Gastrocnemius medialis (tissue), 4 donors: ENCODE measurements around the gene ENTPD1. TPM values are rescaled to one million over a fixed set of nuclear protein-coding genes. Genes with fewer than 3 reads are reported as not detected.
A peak's percentile ranks its signal among the peaks of the same experiment; 100 is the strongest.
"Not testable (repeated sequence)": the region's sequence is repeated elsewhere in the genome, so short reads cannot be mapped to it uniquely, and the experiment has no call there.

Experiments
- ATAC-seq, 2 donors: fragments of 150-250 bp; one replicate each; pipeline ENCODE4 v1.9.1; 2016
- DNase-seq, 2 donors: peaks; one replicate each; pipeline ENCODE4 v3.0.0-alpha.2; 2019
- H3K27ac ChIP-seq, 4 donors: fragments of 200-600 bp; sonication (generic); 1 replicate in 1 of 4; 2 replicates in 3 of 4; pipeline ENCODE4 v1.5.1; 2016 to 2018; ENCODE audit warnings: mild to moderate bottlenecking in 2 of 4, moderate library complexity in 1 of 4
- H3K27me3 ChIP-seq, 3 donors: fragments of 200-600 bp; sonication (generic) in 2 of 3; 1 replicate in 1 of 3; 2 replicates in 2 of 3; pipeline versions ENCODE4 v1.5.1 to v1.6.0; 2016 to 2019; ENCODE audit warnings: mild to moderate bottlenecking in 1 of 3, moderate library complexity in 1 of 3
- H3K36me3 ChIP-seq, 2 donors: fragments of 200-600 bp; sonication (generic) in 1 of 2; one replicate each; pipeline ENCODE4 v1.5.1; 2017 to 2018
- H3K4me1 ChIP-seq, 2 donors: fragments of 200-600 bp; sonication (generic) in 1 of 2; one replicate each; pipeline ENCODE4 v1.5.1; 2016 to 2017; ENCODE audit warnings: mild to moderate bottlenecking in 2 of 2
- H3K4me3 ChIP-seq, 4 donors: fragments of 200-600 bp; sonication (generic) in 3 of 4; 1 replicate in 1 of 4; 2 replicates in 3 of 4; pipeline ENCODE4 v1.5.1; 2016 to 2019; ENCODE audit warnings: mild to moderate bottlenecking in 2 of 4
- H3K9me3 ChIP-seq, 3 donors: fragments of 200-600 bp; sonication (generic) in 2 of 3; 1 replicate in 1 of 3; 2 replicates in 2 of 3; pipeline ENCODE4 v1.5.1; 2016 to 2019
- CTCF ChIP-seq, 5 experiments: fragments of 450-650 bp in 3 of 5; fragments of 200-600 bp in 2 of 5; sonication (generic) in 2 of 5; IDR thresholded peaks in 4 of 5; conservative IDR thresholded peaks in 1 of 5; 1 replicate in 4 of 5; 2 replicates in 1 of 5; pipeline ENCODE4 v1.5.1; 2016 to 2019; ENCODE audit warnings: antibody characterized with exemption in 5 of 5, mild to moderate bottlenecking in 3 of 5, moderate library complexity in 3 of 5
- POLR2A ChIP-seq, 2 donors: fragments of 450-650 bp; IDR thresholded peaks; one replicate each; pipeline ENCODE4 v1.6.1; 2017; ENCODE audit warnings: antibody characterized with exemption in 2 of 2, mild to moderate bottlenecking in 2 of 2, moderate library complexity in 2 of 2
- in situ Hi-C, 4 donors: fragments of 200-750 bp; cut with MboI; loops; one replicate each; pipeline versions ENCODE4 v1.15.0 to v1.8.0; 2017; ENCODE audit warnings: low sequenced_read_pairs in 4 of 4
- intact Hi-C: fragments of 100-400 bp; cut with DNase I; formaldehyde crosslinking; loops from one replicate; pipeline ENCODE4 v1.15.1; 2023; ENCODE audit warnings: low total_unique reads
- total RNA-seq, 4 donors: library from RNA; depleted of rRNA; stranded (reverse); fragments of >200 nt; gene quantifications; one replicate each; pipeline versions ENCODE4 v1.1.0 to v1.2.3, GENCODE V29; 2016

ENTPD1 gene
- total RNA-seq, 4 donors from 2014 or later: 1.7 to 6.9 (median 3.8) TPM

GRCh38 chr10:95896071-95896850, 140.3 kb downstream of the ENTPD1 start:
- TF ChIP-seq POLR2A (IDR thresholded peaks at IDR 0.05) (no peak), CTCF (IDR thresholded peaks at IDR 0.05 in 4 of 5, conservative IDR thresholded peaks at IDR 0.05 in 1 of 5) (no peak)
- H3K27me3 ChIP-seq: no peaks in the 10 kb centered on the region
- in situ Hi-C loops (no loop called here), intact Hi-C loops (no loop called here)
- no peak overlapping the region for H3K27ac ChIP-seq
- H3K36me3 ChIP-seq: peaks cover 0 to 29% of the 10 kb centered on the region in 2 donors
- no peak overlapping the region for H3K4me3 ChIP-seq
- ATAC-seq (no peak), DNase-seq (no peak)
- no peaks in the 10 kb centered on the region for H3K9me3 ChIP-seq
- H3K4me1 ChIP-seq: no peaks in the 10 kb centered on the region

- H3K4me1 ChIP-seq, H3K27ac ChIP-seq, in situ Hi-C loops, DNase-seq, H3K4me3 ChIP-seq, H3K9me3 ChIP-seq, ATAC-seq, H3K27me3 ChIP-seq: not testable (repeated sequence)
- H3K36me3 ChIP-seq: peaks cover 0 to 16% of the 10 kb centered on the region in 2 donors
- intact Hi-C loops: loop anchor here (5.0 to 10.0 kb wide), 2 partner anchors 214 to 229 kb away; partner anchors contain the start of genes TCTN3 and ZNF518A
Observed at GRCh38 chr10:95905897-95906580, 150.1 kb downstream of the ENTPD1 start.

- Histone ChIP-seq H3K27ac (peak overlapping the region; percentile 86 to 94 (median 88)), H3K4me3 (peak overlapping the region; percentile 75 to 90 (median 84))
- intact Hi-C loops: loop anchor here (1.0 to 10.0 kb wide), 3 partner anchors 137 to 228 kb away; partner anchors contain the start of genes TCTN3 and ZNF518A
Observed at GRCh38 chr10:95906677-95907455, 150.9 kb downstream of the ENTPD1 start.

GRCh38 chr10:95907456-95908253, 151.7 kb downstream of the ENTPD1 start, which contains the start of gene CC2D2B:
CC2D2B (plus strand) TSS chr10:95907975; CDS start chr10:95911324, 3,349 bp downstream.
- Histone ChIP-seq H3K4me1 (peaks cover 0 to 5% of the 10 kb centered on the region in 2 donors), H3K4me3 (peak within 1 kb of the TSS; percentile 75 to 90 (median 84)), H3K27ac (peak within 1 kb of the TSS; percentile 86 to 94 (median 88)), H3K27me3 (no peaks in the 10 kb centered on the region), H3K9me3 (no peaks in the 10 kb centered on the region), H3K36me3 (peaks cover 0 to 16% of the 10 kb centered on the region in 2 donors)
- intact Hi-C loops: loop anchor here (1.0 to 10.0 kb wide), 3 partner anchors 137 to 227 kb away; partner anchors contain the start of genes TCTN3 and ZNF518A
- in situ Hi-C loops: no loop called here
- DNase-seq (peak; percentile 56 to 72), ATAC-seq (peak; percentile 94 to 97)
- TF ChIP-seq CTCF (IDR thresholded peaks at IDR 0.05 in 4 of 5, conservative IDR thresholded peaks at IDR 0.05 in 1 of 5): no peak
- TF ChIP-seq POLR2A (IDR thresholded peaks at IDR 0.05): no peak

More at GRCh38 chr10:95906677-95907455, 150.9 kb downstream of the ENTPD1 start:
- in situ Hi-C loops: no loop called here
- H3K4me1 ChIP-seq: peaks cover 0 to 5% of the 10 kb centered on the region in 2 donors
- H3K36me3 ChIP-seq: peaks cover 0 to 16% of the 10 kb centered on the region in 2 donors
- no peaks in the 10 kb centered on the region for H3K9me3 ChIP-seq
- peak; percentile 8 to 19 for DNase-seq
- TF ChIP-seq POLR2A (IDR thresholded peaks at IDR 0.05) (no peak), CTCF (IDR thresholded peaks at IDR 0.05 in 4 of 5, conservative IDR thresholded peaks at IDR 0.05 in 1 of 5) (peak in 1 of 5 experiments; percentile 4)
- no peaks in the 10 kb centered on the region for H3K27me3 ChIP-seq
- peak; percentile 38 to 51 for ATAC-seq
